ENCODE results near the gene CRHR1.

The CRHR1 gene

DNA sequence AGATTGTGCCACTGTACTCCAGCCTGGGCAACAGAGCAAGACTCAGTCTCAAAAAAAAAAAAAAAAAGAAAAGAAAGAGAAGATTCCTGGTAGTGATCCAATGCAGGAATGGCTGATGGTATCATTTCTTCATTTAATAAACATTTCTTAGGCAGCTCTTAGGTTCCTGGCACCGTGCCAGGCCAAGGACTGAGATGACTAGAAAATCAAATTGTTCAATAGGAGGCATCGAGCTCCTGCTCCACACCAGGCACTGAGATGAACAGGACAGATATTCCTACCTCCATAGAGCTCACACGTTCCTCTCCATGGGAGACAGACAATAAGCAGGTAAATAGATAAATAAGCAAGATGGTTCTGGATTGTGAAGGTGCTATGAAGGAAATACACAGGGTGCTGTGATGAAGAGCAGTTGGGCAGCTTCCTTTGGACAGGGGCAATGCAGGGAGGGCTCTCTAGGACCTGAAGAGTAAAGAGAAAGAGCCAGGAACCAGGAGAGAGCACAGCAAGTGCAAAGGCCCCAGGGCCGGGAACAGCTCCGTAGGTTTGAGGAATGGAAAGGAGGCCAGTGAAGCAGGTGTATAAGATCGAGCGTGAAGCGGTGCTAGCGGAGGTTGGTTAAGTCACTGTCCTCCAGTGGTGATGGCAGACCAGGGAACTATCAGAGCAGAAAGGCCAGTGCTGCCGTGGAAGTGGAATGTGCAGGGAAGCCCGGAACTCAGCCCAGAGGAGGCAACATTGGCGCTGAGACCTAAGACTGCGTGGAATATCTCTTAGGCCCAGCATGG lies 26.5 kb upstream of the CRHR1 start:
- no peak for DNase-seq (ENCODE audit: low read depth, low spot score)
- no peak overlapping the region for H3K4me3 ChIP-seq (ENCODE audit: low read depth, low read length)
- TF ChIP-seq, protein P1, sequence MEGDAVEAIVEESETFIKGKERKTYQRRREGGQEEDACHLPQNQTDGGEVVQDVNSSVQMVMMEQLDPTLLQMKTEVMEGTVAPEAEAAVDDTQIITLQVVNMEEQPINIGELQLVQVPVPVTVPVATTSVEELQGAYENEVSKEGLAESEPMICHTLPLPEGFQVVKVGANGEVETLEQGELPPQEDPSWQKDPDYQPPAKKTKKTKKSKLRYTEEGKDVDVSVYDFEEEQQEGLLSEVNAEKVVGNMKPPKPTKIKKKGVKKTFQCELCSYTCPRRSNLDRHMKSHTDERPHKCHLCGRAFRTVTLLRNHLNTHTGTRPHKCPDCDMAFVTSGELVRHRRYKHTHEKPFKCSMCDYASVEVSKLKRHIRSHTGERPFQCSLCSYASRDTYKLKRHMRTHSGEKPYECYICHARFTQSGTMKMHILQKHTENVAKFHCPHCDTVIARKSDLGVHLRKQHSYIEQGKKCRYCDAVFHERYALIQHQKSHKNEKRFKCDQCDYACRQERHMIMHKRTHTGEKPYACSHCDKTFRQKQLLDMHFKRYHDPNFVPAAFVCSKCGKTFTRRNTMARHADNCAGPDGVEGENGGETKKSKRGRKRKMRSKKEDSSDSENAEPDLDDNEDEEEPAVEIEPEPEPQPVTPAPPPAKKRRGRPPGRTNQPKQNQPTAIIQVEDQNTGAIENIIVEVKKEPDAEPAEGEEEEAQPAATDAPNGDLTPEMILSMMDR (IDR thresholded peaks at IDR 0.05; ENCODE audit: low read depth, low read length): no peak
- in situ Hi-C loops (cut with HindIII; ENCODE audit: low sequenced_read_pairs): no loop called here

DNA sequence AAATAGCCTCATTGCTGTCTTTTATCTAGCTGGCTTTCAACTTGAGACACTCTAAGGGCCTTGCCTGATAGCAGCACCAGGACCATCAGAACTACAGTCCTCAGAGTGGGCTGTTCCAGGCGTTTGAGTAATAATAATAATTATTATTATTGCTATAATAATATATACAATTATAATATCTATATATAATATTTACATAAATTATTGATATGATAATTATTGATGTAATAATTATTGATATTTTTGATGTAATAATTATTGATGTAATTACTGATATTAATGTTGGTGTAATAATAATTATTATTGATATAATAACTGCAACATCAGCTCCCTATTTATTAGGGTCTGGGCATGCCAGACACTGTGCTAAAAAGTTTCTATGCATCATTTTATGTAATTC lies 25.6 kb upstream of the CRHR1 start:
- in situ Hi-C loops (cut with HindIII; ENCODE audit: low sequenced_read_pairs): no loop called here
- TF ChIP-seq, protein P1 (IDR thresholded peaks at IDR 0.05; ENCODE audit: low read depth, low read length): no peak
- DNase-seq (ENCODE audit: low read depth, low spot score): no peak
- H3K4me3 ChIP-seq (ENCODE audit: low read depth, low read length): no peak overlapping the region

DNA sequence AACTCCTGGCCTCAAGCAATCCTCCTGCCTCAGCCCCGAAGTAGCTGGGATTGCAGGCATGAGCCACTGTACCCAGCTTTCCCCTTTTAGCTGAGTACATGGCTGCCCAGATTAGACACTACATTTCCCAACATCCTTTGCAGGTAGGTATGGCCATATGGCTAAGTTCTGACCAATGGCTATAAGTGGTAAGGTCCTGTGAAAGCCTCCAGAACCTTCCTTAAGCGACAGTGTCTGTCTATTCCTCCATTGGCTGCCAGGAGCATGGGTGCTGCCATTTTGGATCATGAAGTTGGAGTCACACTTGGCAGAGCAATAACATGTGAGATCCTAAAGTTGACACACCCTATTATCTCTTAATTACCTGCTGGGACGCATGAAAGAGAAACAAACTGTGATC lies 24.4 kb upstream of the CRHR1 start:
- TF ChIP-seq, protein P1 (IDR thresholded peaks at IDR 0.05; ENCODE audit: low read depth, low read length): no peak
- H3K4me3 ChIP-seq (ENCODE audit: low read depth, low read length): no peak overlapping the region
- in situ Hi-C loops (cut with HindIII; ENCODE audit: low sequenced_read_pairs): no loop called here
- DNase-seq (ENCODE audit: low read depth, low spot score): no peak

DNA sequence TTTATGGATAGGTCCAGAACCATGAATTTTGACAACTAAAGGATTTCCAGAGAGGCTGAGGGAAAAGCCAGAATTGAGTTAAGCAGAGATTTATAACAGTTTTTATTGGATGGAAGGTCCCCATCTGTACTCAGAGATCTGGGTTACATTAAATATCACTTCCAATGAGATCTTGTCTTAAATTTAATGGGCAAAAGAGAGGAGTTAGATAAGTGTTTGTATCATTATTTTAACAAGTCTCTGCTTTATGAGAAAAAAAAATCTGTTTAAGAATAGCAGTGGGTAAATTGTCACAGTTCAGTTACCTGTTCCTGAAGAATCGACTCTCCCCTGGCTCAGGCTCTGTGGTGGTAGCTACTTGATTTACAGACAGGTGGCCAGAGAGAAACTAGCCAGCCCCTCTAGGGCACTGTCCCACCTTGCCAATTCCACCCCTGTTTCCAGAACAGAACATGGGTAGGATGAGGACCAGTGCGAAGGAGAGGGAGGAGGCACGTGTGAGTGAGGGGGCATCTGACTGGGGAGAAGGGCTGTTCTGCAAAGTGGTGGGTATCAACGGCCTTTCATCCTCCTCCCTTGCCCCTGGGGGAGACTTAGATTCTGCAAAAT lies 22.1 kb upstream of the CRHR1 start:
- DNase-seq (ENCODE audit: low read depth, low spot score): no peak
- in situ Hi-C loops (cut with HindIII; ENCODE audit: low sequenced_read_pairs): no loop called here
- no peak overlapping the region for H3K4me3 ChIP-seq (ENCODE audit: low read depth, low read length)
- TF ChIP-seq, protein P1 (IDR thresholded peaks at IDR 0.05; ENCODE audit: low read depth, low read length): no peak

DNA sequence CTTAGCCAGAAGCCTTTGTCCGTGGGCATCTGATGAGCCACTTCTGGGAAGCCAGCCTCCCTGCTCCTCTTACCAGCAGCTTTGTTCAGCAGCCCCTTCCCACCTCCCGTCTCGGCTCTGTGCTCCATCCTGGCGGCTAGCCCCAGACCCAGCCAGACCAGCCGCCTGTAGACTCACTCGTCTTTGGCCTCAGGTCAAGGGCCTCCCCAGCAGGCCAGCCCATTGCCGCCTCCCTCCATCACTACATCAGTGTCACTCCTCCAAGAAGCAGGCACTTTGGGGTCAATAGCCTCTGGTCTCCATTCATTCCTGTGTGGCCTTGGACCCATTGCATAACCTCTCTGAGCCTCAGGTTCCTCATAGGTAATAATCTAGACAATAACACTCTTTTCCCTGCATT lies 20.9 kb upstream of the CRHR1 start:
- TF ChIP-seq, protein P1 (IDR thresholded peaks at IDR 0.05; ENCODE audit: low read depth, low read length): no peak
- DNase-seq (ENCODE audit: low read depth, low spot score): no peak
- in situ Hi-C loops (cut with HindIII; ENCODE audit: low sequenced_read_pairs): no loop called here
- H3K4me3 ChIP-seq (ENCODE audit: low read depth, low read length): no peak overlapping the region

DNA sequence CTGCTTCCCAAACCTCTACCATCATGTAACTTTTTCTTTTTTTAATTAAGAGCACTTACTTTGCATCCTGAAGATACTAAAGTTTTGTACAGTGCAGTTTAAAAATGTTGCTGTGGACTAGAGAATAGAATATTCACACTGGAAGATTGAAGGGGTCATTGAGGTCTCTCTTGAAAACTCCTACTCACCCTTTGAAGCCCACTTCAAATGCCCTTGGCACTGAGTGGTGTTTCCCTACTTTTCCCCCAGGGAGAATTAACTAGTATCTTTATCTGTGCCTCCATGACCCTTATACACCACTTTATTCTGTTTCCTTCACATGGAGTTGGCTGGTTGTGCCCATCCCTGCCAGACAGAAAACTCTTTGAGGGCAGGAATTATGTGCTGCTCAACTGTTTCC lies 19.6 kb upstream of the CRHR1 start:
- DNase-seq (ENCODE audit: low read depth, low spot score): no peak
- TF ChIP-seq, protein P1 (IDR thresholded peaks at IDR 0.05; ENCODE audit: low read depth, low read length): no peak
- in situ Hi-C loops (cut with HindIII; ENCODE audit: low sequenced_read_pairs): no loop called here
- no peak overlapping the region for H3K4me3 ChIP-seq (ENCODE audit: low read depth, low read length)
